K562 (cell line): Measurements from ENCODE around the gene PRMT7. TPM values are rescaled to one million over a fixed set of nuclear protein-coding genes. Genes with fewer than 3 reads are reported as not detected.

Experiments
- ATAC-seq: fragments of 200-7000 bp; cut with Tn5 transposase; 3 replicates; pipeline ENCODE4 v1.9.1; 2020; ENCODE audit warnings: moderate library complexity
- BruUV-seq: library from RNA; stranded (reverse); fragments of 400-500 nt; replicated peaks from 2 replicates; lab custom pipeline; 2021; lab: Mats Ljungman, UMichigan
- CTCF ChIA-PET: fragments of 300-600 bp; formaldehyde crosslinking; extraction: SDS; loops from one replicate; lab custom pipeline; 2021; ENCODE audit warnings: low intra/inter-chr PET ratio; lab: Yijun Ruan, JAX
- POLR2A ChIA-PET: fragments of 300-600, 350-650 bp; sonication (Branson Sonifier 250); formaldehyde crosslinking; extraction: SDS; loops from one replicate; lab custom pipeline; 2021; ENCODE audit warnings: antibody characterized with exemption, inconsistent platforms; lab: Yijun Ruan, JAX
- DNase-seq, 4 experiments: peaks; one replicate each; pipeline versions ENCODE4 v3.0.0 to v3.0.0-alpha.2; 2011 to 2018; ENCODE audit warnings: low spot score in 3 of 4, mixed read lengths in 3 of 4; ENCODE audit errors: extremely low read depth in 1 of 4
- FAIRE-seq: peaks from 2 replicates; lab custom pipeline; 2011; peaks lifted over from hg19 to GRCh38; lab: Jason Lieb, UNC
- H2AFZ ChIP-seq: 2 replicates; pipeline ENCODE4 v1.6.0; 2011; ENCODE audit warnings: low read depth, low read length, control low read depth, inconsistent platforms
- H3K27ac ChIP-seq: fragments of 200-600 bp; 3 replicates; pipeline ENCODE4 v1.8.0; 2011; ENCODE audit warnings: low read depth, mild to moderate bottlenecking, control low read depth, inconsistent platforms, low read length, moderate library complexity, mixed read lengths; ENCODE audit errors: extremely low read depth
- H3K27me3 ChIP-seq, 2 experiments: fragments of 300-600 bp in 1 of 2; 2 replicates in 1 of 2; 3 replicates in 1 of 2; pipeline versions ENCODE4 v1.6.0 to v1.8.0; 2011; ENCODE audit warnings: inconsistent platforms in 2 of 2, low read length in 2 of 2, mild to moderate bottlenecking in 1 of 2, mixed read lengths in 1 of 2, moderate library complexity in 1 of 2; ENCODE audit not compliant: control insufficient read depth in 2 of 2, insufficient read depth in 2 of 2
- H3K36me3 ChIP-seq: fragments of 300-600 bp; 3 replicates; pipeline ENCODE4 v1.8.0; 2011; ENCODE audit warnings: mild to moderate bottlenecking, low read length, inconsistent platforms; ENCODE audit not compliant: control insufficient read depth, insufficient read depth
- H3K4me1 ChIP-seq, 2 experiments: fragments of 200-600 bp in 1 of 2; replicated peaks in 1 of 2; 2 replicates in 1 of 2; 3 replicates in 1 of 2; pipeline versions ENCODE4 v1.5.1 to v1.8.0; 2011; ENCODE audit warnings: inconsistent platforms in 2 of 2, low read length in 2 of 2, mild to moderate bottlenecking in 1 of 2, mixed read lengths in 1 of 2, moderate library complexity in 1 of 2; ENCODE audit not compliant: control insufficient read depth in 2 of 2, insufficient read depth in 2 of 2
- H3K4me2 ChIP-seq: 2 replicates; pipeline ENCODE4 v1.6.1; 2011; ENCODE audit warnings: low read length, control low read depth, inconsistent platforms, mixed read lengths; ENCODE audit not compliant: insufficient read depth
- H3K4me3 ChIP-seq: fragments of 200-600 bp; sonication (generic), shearing (Covaris generic); 2 replicates; pipeline ENCODE4 v1.5.1; 2016; ENCODE audit warnings: control low read depth, inconsistent platforms
- H3K79me2 ChIP-seq: fragments of 200-600 bp; 3 replicates; pipeline ENCODE4 v1.8.0; 2011; ENCODE audit warnings: low read length, inconsistent platforms; ENCODE audit not compliant: control insufficient read depth, insufficient read depth
- H3K9ac ChIP-seq, 2 experiments: 2 replicates each; pipeline versions ENCODE4 v1.6.0 to v1.6.1; 2011; ENCODE audit warnings: low read depth in 2 of 2, low read length in 2 of 2, control low read depth in 1 of 2, inconsistent platforms in 1 of 2, mild to moderate bottlenecking in 1 of 2, mixed read lengths in 1 of 2; ENCODE audit not compliant: insufficient read depth in 1 of 2
- H3K9me1 ChIP-seq: one replicate; pipeline ENCODE4 v1.6.0; 2011; ENCODE audit warnings: inconsistent platforms, mild to moderate bottlenecking, low read length, moderate library complexity; ENCODE audit not compliant: control insufficient read depth, insufficient read depth
- H3K9me3 ChIP-seq: replicated peaks from 2 replicates; pipeline ENCODE4 v1.5.1; 2011; ENCODE audit warnings: low read depth, low read length, inconsistent platforms; ENCODE audit not compliant: control insufficient read depth, insufficient read depth
- H4K20me1 ChIP-seq: replicated peaks from 2 replicates; pipeline ENCODE4 v1.6.1; 2011; ENCODE audit warnings: low read length, inconsistent platforms, mixed read lengths; ENCODE audit not compliant: control insufficient read depth, insufficient read depth
- CTBP1 ChIP-seq: fragments of 450-650 bp; IDR thresholded peaks from 2 replicates; pipeline ENCODE4 v1.6.1; 2016; ENCODE audit warnings: borderline replicate concordance
- SFPQ ChIP-seq: fragments of 200-400 bp; formaldehyde crosslinking; IDR thresholded peaks from 2 replicates; pipeline ENCODE4 v1.6.1; 2017; ENCODE audit warnings: mild to moderate bottlenecking, low read depth, low read length, moderate library complexity
- WGBS: fragments of 100-300 bp; shearing (Covaris generic); methylation state at CpG from one replicate; pipeline ENCODE4 v1.1.6; 2016; ENCODE audit warnings: low coverage, mixed read lengths; ENCODE audit not compliant: insufficient coverage; ENCODE audit errors: missing lambda C conversion rate; 5-methylcytosine and 5-hydroxymethylcytosine counted together
- in situ Hi-C: fragments of 300-500 bp; cut with MboI; formaldehyde crosslinking; loops from 4 replicates; pipeline ENCODE4 v1.15.0; 2018; ENCODE audit warnings: inconsistent platforms, mixed read lengths
- intact Hi-C: fragments of 100-400 bp; cut with micrococcal nuclease; formaldehyde crosslinking; loops from 2 replicates; pipeline ENCODE4 v1.14.2; 2022
- polyA plus RNA-seq, 8 experiments: library from polyadenylated mRNA; depleted of rRNA in 4 of 8; stranded (reverse) in 5 of 8; unstranded in 3 of 8; fragments of >200 nt; fragmentation: Nextera tagmentation in 2 of 8; fragmentation: Illumina TruSeq in 1 of 8; extraction: Ambion mirVana in 2 of 8; extraction: Trizol in 1 of 8; gene quantifications; 2 replicates each; pipeline versions ENCODE4 v1.2.1 to v1.2.3, GENCODE V29; 2011 to 2014; ENCODE audit warnings: inconsistent platforms in 1 of 8, missing spikeins in 1 of 8
- total RNA-seq, 7 experiments: library from RNA; depleted of rRNA in 6 of 7; stranded (reverse); fragments of >200 nt in 6 of 7; fragmentation: Illumina TruSeq in 2 of 7; extraction: Trizol in 2 of 7; gene quantifications; 2 replicates each; pipeline versions ENCODE4 v1.2.1 to v1.2.3, GENCODE V29; 2011 to 2021; ENCODE audit warnings: low replicate concordance in 1 of 7

Gene PRMT7
- total and polyA plus RNA-seq, 9 of the 15 experiments (the other 6 are each of a cell fraction or from before 2014, with no cell fraction given) = 6.4 to 88.8 (median 73.1) TPM

GRCh38 chr16:68275611-68276191, 35.1 kb upstream of the PRMT7 start:
- TF ChIP-seq SFPQ = no peak
- TF ChIP-seq CTBP1 = 0 out of 2 replicates have a peak, but pooled peaks have one; percentile 30
- ATAC-seq (no peak; the same call in 1 of the 3 replicates), FAIRE-seq (no peak), DNase-seq (no peak)
- TSS peak; percentile 23 for BruUV-seq
- no peak overlapping the region for H2AFZ ChIP-seq
- WGBS = 44% methylated on average over 4 of the region's 4 CpGs
- peaks cover 0 to 9% of the 10 kb centered on the region in 2 experiments; a peak in 1 of 5 replicates for H3K4me1 ChIP-seq
- peaks cover 58% of the 10 kb centered on the region; the same call in 2 of the 3 replicates for H3K36me3 ChIP-seq
- no peak overlapping the region for H3K4me2 ChIP-seq
- no peaks in the 10 kb centered on the region for H3K27me3 ChIP-seq
- ChIA-PET CTCF (no interaction called here), POLR2A (interaction anchor here (0.6 to 1.7 kb wide), 4 partner anchors 12 to 163 kb away, joined by 3 to 7 read pairs (median 4); partner anchors contain the start of genes PRMT7 and SLC7A6OS)
- H3K9me1 ChIP-seq = no peaks in the 10 kb centered on the region
- no peak overlapping the region for H3K27ac ChIP-seq
- in situ Hi-C loops (no loop called here), intact Hi-C loops (no loop called here)
- H3K9me3 ChIP-seq = no peaks in the 10 kb centered on the region
- peaks cover 31% of the 10 kb centered on the region for H3K79me2 ChIP-seq
- peaks cover 17% of the 10 kb centered on the region for H4K20me1 ChIP-seq
- no peak overlapping the region for H3K9ac ChIP-seq
- H3K4me3 ChIP-seq = no peak overlapping the region
